H9 (cell line): ENCODE results near the gene EFCC1. TPM values are rescaled to one million over a fixed set of nuclear protein-coding genes. Genes with fewer than 3 reads are reported as not detected.

ENCODE experiments used
- DNase-seq: peaks from one replicate; pipeline ENCODE4 v3.0.0-alpha.2; 2017
- H2AFZ ChIP-seq: one replicate; pipeline ENCODE4 v1.6.1; 2013; ENCODE audit warnings: mild to moderate bottlenecking, low read length, control low read depth, moderate library complexity
- H2AK5ac ChIP-seq: 2 replicates; pipeline ENCODE4 v1.6.1; 2013; ENCODE audit warnings: low read length, control low read depth, mixed read lengths; ENCODE audit not compliant: insufficient read length
- H2BK120ac ChIP-seq: one replicate; pipeline ENCODE4 v1.6.1; 2013; ENCODE audit warnings: low read depth, mild to moderate bottlenecking, low read length, control low read depth, inconsistent platforms; ENCODE audit not compliant: poor library complexity, severe bottlenecking
- H2BK12ac ChIP-seq: 2 replicates; pipeline ENCODE4 v1.6.1; 2013; ENCODE audit warnings: low read length, control low read depth, mixed read lengths, low read depth; ENCODE audit not compliant: insufficient read length
- H2BK15ac ChIP-seq: 2 replicates; pipeline ENCODE4 v1.6.1; 2013; ENCODE audit warnings: low read depth, low read length, control low read depth
- H2BK20ac ChIP-seq: one replicate; pipeline ENCODE4 v1.6.1; 2013; ENCODE audit warnings: low read depth, mild to moderate bottlenecking, low read length, control low read depth, inconsistent platforms; ENCODE audit not compliant: poor library complexity, severe bottlenecking
- H2BK5ac ChIP-seq: 2 replicates; pipeline ENCODE4 v1.6.1; 2013; ENCODE audit warnings: low read length, control low read depth, mixed read lengths; ENCODE audit not compliant: insufficient read length
- H3K14ac ChIP-seq: 2 replicates; pipeline ENCODE4 v1.6.1; 2013; ENCODE audit warnings: low read length, control low read depth; ENCODE audit not compliant: insufficient read depth
- H3K18ac ChIP-seq: 2 replicates; pipeline ENCODE4 v1.6.1; 2013; ENCODE audit warnings: low read depth, mild to moderate bottlenecking, mixed read lengths, low read length, control low read depth; ENCODE audit not compliant: insufficient read length
- H3K23ac ChIP-seq: 2 replicates; pipeline ENCODE4 v1.6.1; 2013; ENCODE audit warnings: low read length, control low read depth, mixed read lengths, low read depth; ENCODE audit not compliant: insufficient read length
- H3K23me2 ChIP-seq: 2 replicates; pipeline ENCODE4 v1.6.1; 2013; ENCODE audit warnings: low read depth, mild to moderate bottlenecking, mixed read lengths, low read length, control low read depth; ENCODE audit not compliant: insufficient read length, poor library complexity, severe bottlenecking
- H3K27ac ChIP-seq: 2 replicates; pipeline ENCODE4 v1.5.1; 2013; ENCODE audit warnings: low read length, control low read depth, mixed read lengths, low read depth; ENCODE audit not compliant: insufficient read length
- H3K27me3 ChIP-seq: 2 replicates; pipeline ENCODE4 v1.6.1; 2013; ENCODE audit warnings: low read length, control low read depth, inconsistent platforms; ENCODE audit not compliant: insufficient read depth
- H3K4ac ChIP-seq: 2 replicates; pipeline ENCODE4 v1.6.1; 2013; ENCODE audit warnings: low read depth, mild to moderate bottlenecking, control low read depth, inconsistent platforms, low read length, moderate library complexity
- H3K4me1 ChIP-seq: 2 replicates; pipeline ENCODE4 v1.6.1; 2013; ENCODE audit warnings: low read length, control low read depth, inconsistent platforms; ENCODE audit not compliant: insufficient read depth
- H3K4me2 ChIP-seq: 2 replicates; pipeline ENCODE4 v1.6.1; 2013; ENCODE audit warnings: low read length, control low read depth, mixed read lengths; ENCODE audit not compliant: insufficient read length, insufficient read depth
- H3K56ac ChIP-seq: 2 replicates; pipeline ENCODE4 v1.6.1; 2013; ENCODE audit warnings: low read depth, mild to moderate bottlenecking, mixed read lengths, low read length, control low read depth; ENCODE audit not compliant: insufficient read length
- H3K79me1 ChIP-seq: 2 replicates; pipeline ENCODE4 v1.6.1; 2013; ENCODE audit warnings: low read depth, mild to moderate bottlenecking, moderate library complexity, low read length, control low read depth, inconsistent platforms; ENCODE audit not compliant: insufficient read depth, poor library complexity, severe bottlenecking
- H3K79me2 ChIP-seq: 2 replicates; pipeline ENCODE4 v1.6.1; 2013; ENCODE audit warnings: low read length, control low read depth, inconsistent platforms; ENCODE audit not compliant: insufficient read depth
- H3K9ac ChIP-seq: 2 replicates; pipeline ENCODE4 v1.6.1; 2013; ENCODE audit warnings: low read length, control low read depth, mixed read lengths; ENCODE audit not compliant: insufficient read length; ENCODE audit errors: extremely low read depth
- H3K9me3 ChIP-seq: one replicate; pipeline ENCODE4 v1.6.1; 2013; ENCODE audit warnings: low read depth, low read length, inconsistent platforms; ENCODE audit not compliant: control insufficient read depth
- H3T11ph ChIP-seq: one replicate; pipeline ENCODE4 v1.6.1; 2013; ENCODE audit warnings: mild to moderate bottlenecking, low read length, control low read depth, inconsistent platforms
- H4K20me1 ChIP-seq: one replicate; pipeline ENCODE4 v1.6.1; 2013; ENCODE audit not compliant: control insufficient read depth, insufficient read length, insufficient read depth
- H4K5ac ChIP-seq: 2 replicates; pipeline ENCODE4 v1.6.1; 2013; ENCODE audit warnings: low read depth, mild to moderate bottlenecking, mixed read lengths, low read length, control low read depth; ENCODE audit not compliant: insufficient read length
- H4K8ac ChIP-seq: replicated peaks from 2 replicates; pipeline ENCODE4 v1.6.1; 2013; ENCODE audit warnings: low read length, control low read depth, mixed read lengths, low read depth; ENCODE audit not compliant: insufficient read length
- H4K91ac ChIP-seq: 2 replicates; pipeline ENCODE4 v1.6.1; 2013; ENCODE audit warnings: low read depth, mild to moderate bottlenecking, moderate library complexity, mixed read lengths, low read length, control low read depth; ENCODE audit not compliant: insufficient read length
- H3K27ac Mint-ChIP-seq, 3 experiments: 2 replicates in 2 of 3; 3 replicates in 1 of 3; pipeline ENCODE4 v1.8.0; 2020 to 2021; ENCODE audit warnings: mixed read lengths in 3 of 3, mild to moderate bottlenecking in 1 of 3, moderate library complexity in 1 of 3
- H3K27me3 Mint-ChIP-seq: 2 replicates; pipeline ENCODE4 v1.8.0; 2021; ENCODE audit warnings: low read depth, mild to moderate bottlenecking, moderate library complexity, mixed read lengths
- H3K36me3 Mint-ChIP-seq, 3 experiments: 2 replicates in 2 of 3; 3 replicates in 1 of 3; pipeline ENCODE4 v1.8.0; 2020 to 2021; ENCODE audit warnings: low read depth in 3 of 3, mixed read lengths in 3 of 3; ENCODE audit not compliant: insufficient read depth in 1 of 3
- H3K4me1 Mint-ChIP-seq, 2 experiments: 2 replicates each; pipeline ENCODE4 v1.8.0; 2020; ENCODE audit warnings: mixed read lengths in 2 of 2
- H3K4me3 Mint-ChIP-seq, 2 experiments: 2 replicates in 1 of 2; 3 replicates in 1 of 2; pipeline ENCODE4 v1.8.0; 2020 to 2021; ENCODE audit warnings: mild to moderate bottlenecking in 2 of 2, mixed read lengths in 2 of 2, moderate library complexity in 1 of 2
- H3K9me3 Mint-ChIP-seq, 2 experiments: 2 replicates in 1 of 2; 3 replicates in 1 of 2; pipeline ENCODE4 v1.8.0; 2020; ENCODE audit warnings: mild to moderate bottlenecking in 2 of 2, mixed read lengths in 2 of 2, moderate library complexity in 1 of 2
- CTCF ChIP-seq: fragments of 200-600 bp; sonication (generic); conservative IDR thresholded peaks from 3 replicates; pipeline ENCODE4 v1.8.0; 2021; ENCODE audit warnings: antibody characterized with exemption, mild to moderate bottlenecking
- WGBS: extraction: QIAGEN DNeasy Blood & Tissue Kit; methylation state at CpG from one replicate; pipeline ENCODE4 v1.1.7; 2013; ENCODE audit warnings: missing lambda C conversion rate, low lambda C conversion rate, mixed read lengths; ENCODE audit not compliant: insufficient read length; ENCODE audit errors: extremely low coverage; 5-methylcytosine and 5-hydroxymethylcytosine counted together
- total RNA-seq: library from RNA; stranded (reverse); gene quantifications from 2 replicates; pipeline ENCODE4 v1.2.1, GENCODE V29; 2021

EFCC1 gene
- total RNA-seq, 1 experiment from 2014 or later, result 0.09 TPM

GRCh38 chr3:129033633-129034321 lies 32.7 kb downstream of the EFCC1 start:
- no peak overlapping the region for H4K8ac ChIP-seq
- peaks cover 19% of the 10 kb centered on the region for H3K27me3 Mint-ChIP-seq
- no CpG with 5 or more reads among the region's 12 CpGs for WGBS
- no peak overlapping the region for H2BK20ac ChIP-seq
- no peak overlapping the region for H3K56ac ChIP-seq
- H3K9ac ChIP-seq, result no peak overlapping the region
- no peak overlapping the region for H2AFZ ChIP-seq
- no peak overlapping the region for H2BK12ac ChIP-seq
- no peak overlapping the region for H3K4ac ChIP-seq
- no peak for DNase-seq
- peaks cover 4 to 7% of the 10 kb centered on the region in 2 experiments; a peak in 3 of 4 replicates for H3K4me1 Mint-ChIP-seq
- H4K20me1 ChIP-seq, result no peaks in the 10 kb centered on the region
- no peaks in the 10 kb centered on the region for H3K36me3 Mint-ChIP-seq
- no peaks in the 10 kb centered on the region for H3K79me1 ChIP-seq
- no peak overlapping the region for H3K27ac Mint-ChIP-seq
- no peak overlapping the region for H3K27ac ChIP-seq
- H3K4me1 ChIP-seq, result no peaks in the 10 kb centered on the region
- no peak overlapping the region for H3K18ac ChIP-seq
- H4K91ac ChIP-seq, result no peak overlapping the region
- H4K5ac ChIP-seq, result no peak overlapping the region
- H3K4me2 ChIP-seq, result no peak overlapping the region
- no peak overlapping the region for H3K23ac ChIP-seq
- H3K23me2 ChIP-seq, result no peaks in the 10 kb centered on the region
- H3K79me2 ChIP-seq, result no peaks in the 10 kb centered on the region
- no peaks in the 10 kb centered on the region for H3K9me3 Mint-ChIP-seq
- H3T11ph ChIP-seq, result no peak overlapping the region
- no peak overlapping the region for H2BK15ac ChIP-seq
- no peak overlapping the region for H2BK5ac ChIP-seq
- H2AK5ac ChIP-seq, result no peak overlapping the region
- no peak overlapping the region for H2BK120ac ChIP-seq
- no peak overlapping the region for H3K4me3 Mint-ChIP-seq
- H3K14ac ChIP-seq, result no peak overlapping the region; the same call in 1 of the 2 replicates
- H3K27me3 ChIP-seq, result no peaks in the 10 kb centered on the region
- no peak for TF ChIP-seq CTCF
- no peaks in the 10 kb centered on the region for H3K9me3 ChIP-seq
